PC-9 (cell line): Measurements from ENCODE around the gene F7. TPM values are rescaled to one million over a fixed set of nuclear protein-coding genes. Genes with fewer than 3 reads are reported as not detected.

ENCODE experiments used
- BruUV-seq: library from RNA; stranded (reverse); fragments of 400-500 nt; replicated peaks from 2 replicates; lab custom pipeline; 2021; lab: Mats Ljungman, UMichigan
- CTCF ChIA-PET: fragments of 300-600 bp; sonication (Branson Sonifier 250); formaldehyde crosslinking; loops from one replicate; lab custom pipeline; 2022; ENCODE audit warnings: antibody characterized with exemption; lab: Charles Lee
- POLR2A ChIA-PET: fragments of 300-600 bp; sonication (Branson Sonifier 250); formaldehyde crosslinking; loops from one replicate; lab custom pipeline; 2022; ENCODE audit warnings: antibody characterized with exemption; ENCODE audit not compliant: unreplicated experiment; lab: Charles Lee
- DNase-seq, 2 experiments: peaks; one replicate each; pipeline versions ENCODE4 v3.0.0 to v3.0.0-alpha.2; 2015 to 2022; ENCODE audit warnings: mixed read lengths in 1 of 2
- H2AFZ ChIP-seq: fragments of 200-600 bp; sonication (generic); 2 replicates; pipeline ENCODE4 v1.8.1; 2017; ENCODE audit warnings: antibody characterized with exemption
- H3F3A ChIP-seq: fragments of 200-600 bp; sonication (generic); 2 replicates; pipeline ENCODE4 v1.8.1; 2017; ENCODE audit warnings: antibody characterized with exemption, mild to moderate bottlenecking, low read depth; ENCODE audit not compliant: insufficient read depth
- H3K27ac ChIP-seq: fragments of 200-600 bp; sonication (generic); 2 replicates; pipeline ENCODE4 v1.6.1; 2016; ENCODE audit warnings: mixed run types
- H3K27me3 ChIP-seq: fragments of 200-600 bp; sonication (generic); 2 replicates; pipeline ENCODE4 v1.6.1; 2016; ENCODE audit warnings: low read depth, mixed run types; ENCODE audit not compliant: insufficient read depth
- H3K36me3 ChIP-seq: fragments of 200-600 bp; sonication (generic); 2 replicates; pipeline ENCODE4 v1.6.1; 2016; ENCODE audit warnings: low read depth, mixed run types
- H3K4me1 ChIP-seq: fragments of 200-600 bp; sonication (generic); replicated peaks from 2 replicates; pipeline ENCODE4 v1.6.1; 2016; ENCODE audit warnings: mixed run types; ENCODE audit not compliant: insufficient read depth
- H3K4me2 ChIP-seq: fragments of 200-600 bp; sonication (generic); 2 replicates; pipeline ENCODE4 v1.6.1; 2017; ENCODE audit warnings: mixed run types
- H3K4me3 ChIP-seq: fragments of 200-600 bp; sonication (generic); 2 replicates; pipeline ENCODE4 v1.6.1; 2016; ENCODE audit warnings: mixed run types
- H3K79me2 ChIP-seq: fragments of 200-600 bp; sonication (generic); 2 replicates; pipeline ENCODE4 v1.6.1; 2017; ENCODE audit warnings: low read depth, mixed run types
- H3K9me2 ChIP-seq: fragments of 200-600 bp; sonication (generic); 2 replicates; pipeline ENCODE4 v1.8.1; 2017; ENCODE audit warnings: mild to moderate bottlenecking; ENCODE audit not compliant: insufficient read depth
- H3K9me3 ChIP-seq: fragments of 200-600 bp; sonication (generic); 2 replicates; pipeline ENCODE4 v1.8.1; 2016; ENCODE audit warnings: low read depth; ENCODE audit not compliant: insufficient read depth
- H4K20me1 ChIP-seq: fragments of 200-600 bp; sonication (generic); 2 replicates; pipeline ENCODE4 v1.8.1; 2017; ENCODE audit not compliant: insufficient read depth
- EZH2 ChIP-seq: fragments of 200-600 bp; sonication (generic); IDR thresholded peaks from 2 replicates; pipeline ENCODE4 v1.8.0; 2017; ENCODE audit warnings: antibody characterized with exemption, low read depth
- intact Hi-C: fragments of 100-400 bp; cut with micrococcal nuclease; formaldehyde crosslinking; loops from one replicate; pipeline ENCODE4 v1.10.0; 2022; ENCODE audit not compliant: unreplicated experiment
- total RNA-seq: library from RNA; stranded (reverse); gene quantifications from 2 replicates; pipeline ENCODE4 v1.2.3, GENCODE V29; 2021
- TF ChIP-seq, protein P1 (sequence below): fragments of 200-600 bp; sonication (generic); conservative IDR thresholded peaks from 2 replicates; pipeline ENCODE4 v1.6.1; 2017; ENCODE audit warnings: mixed run types, antibody characterized with exemption, mild to moderate bottlenecking, moderate library complexity

F7 gene
- total RNA-seq, 1 experiment from 2014 or later = not detected

DNA sequence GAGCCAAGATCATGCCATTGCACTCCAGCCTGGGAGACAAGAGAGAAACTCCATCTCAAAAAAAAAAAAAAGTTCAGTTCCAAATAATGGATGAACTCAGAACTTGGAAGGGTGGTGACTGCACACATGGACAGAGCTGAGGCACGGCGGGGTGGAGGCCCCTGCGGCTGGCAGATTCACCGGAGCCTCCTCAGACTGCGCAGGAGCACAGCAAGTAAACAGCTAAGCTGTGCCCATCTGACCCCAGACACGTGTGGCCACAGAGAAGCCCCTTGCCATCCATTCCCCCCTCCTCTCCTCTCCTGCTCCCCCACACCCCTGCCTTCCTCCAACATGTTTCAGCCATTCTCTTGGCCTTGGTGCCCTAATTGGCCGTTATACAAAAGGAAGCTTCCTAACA lies 37.3 kb downstream of the F7 start:
- H3K79me2 ChIP-seq = no peaks in the 10 kb centered on the region
- no peaks in the 10 kb centered on the region for H3K4me1 ChIP-seq
- DNase-seq = no peak
- no peak overlapping the region for H2AFZ ChIP-seq
- H3K9me3 ChIP-seq = no peaks in the 10 kb centered on the region
- no peaks in the 10 kb centered on the region for H3F3A ChIP-seq
- H3K4me2 ChIP-seq = no peak overlapping the region
- H3K36me3 ChIP-seq = no peaks in the 10 kb centered on the region
- H3K27me3 ChIP-seq = peaks cover 84% of the 10 kb centered on the region
- intact Hi-C loops = no loop called here
- POLR2A ChIA-PET = interaction anchor here (0.6 kb wide), 1 partner anchor 83 kb away, joined by 3 read pairs; no protein-coding TSS in a partner anchor
- CTCF ChIA-PET = no interaction called here
- no TSS peak for BruUV-seq
- H3K9me2 ChIP-seq = no peaks in the 10 kb centered on the region
- no peak overlapping the region for H3K4me3 ChIP-seq
- H3K27ac ChIP-seq = no peak overlapping the region
- H4K20me1 ChIP-seq = no peaks in the 10 kb centered on the region
- TF ChIP-seq EZH2 = no peak
- TF ChIP-seq, protein P1, sequence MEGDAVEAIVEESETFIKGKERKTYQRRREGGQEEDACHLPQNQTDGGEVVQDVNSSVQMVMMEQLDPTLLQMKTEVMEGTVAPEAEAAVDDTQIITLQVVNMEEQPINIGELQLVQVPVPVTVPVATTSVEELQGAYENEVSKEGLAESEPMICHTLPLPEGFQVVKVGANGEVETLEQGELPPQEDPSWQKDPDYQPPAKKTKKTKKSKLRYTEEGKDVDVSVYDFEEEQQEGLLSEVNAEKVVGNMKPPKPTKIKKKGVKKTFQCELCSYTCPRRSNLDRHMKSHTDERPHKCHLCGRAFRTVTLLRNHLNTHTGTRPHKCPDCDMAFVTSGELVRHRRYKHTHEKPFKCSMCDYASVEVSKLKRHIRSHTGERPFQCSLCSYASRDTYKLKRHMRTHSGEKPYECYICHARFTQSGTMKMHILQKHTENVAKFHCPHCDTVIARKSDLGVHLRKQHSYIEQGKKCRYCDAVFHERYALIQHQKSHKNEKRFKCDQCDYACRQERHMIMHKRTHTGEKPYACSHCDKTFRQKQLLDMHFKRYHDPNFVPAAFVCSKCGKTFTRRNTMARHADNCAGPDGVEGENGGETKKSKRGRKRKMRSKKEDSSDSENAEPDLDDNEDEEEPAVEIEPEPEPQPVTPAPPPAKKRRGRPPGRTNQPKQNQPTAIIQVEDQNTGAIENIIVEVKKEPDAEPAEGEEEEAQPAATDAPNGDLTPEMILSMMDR = no peak

DNA sequence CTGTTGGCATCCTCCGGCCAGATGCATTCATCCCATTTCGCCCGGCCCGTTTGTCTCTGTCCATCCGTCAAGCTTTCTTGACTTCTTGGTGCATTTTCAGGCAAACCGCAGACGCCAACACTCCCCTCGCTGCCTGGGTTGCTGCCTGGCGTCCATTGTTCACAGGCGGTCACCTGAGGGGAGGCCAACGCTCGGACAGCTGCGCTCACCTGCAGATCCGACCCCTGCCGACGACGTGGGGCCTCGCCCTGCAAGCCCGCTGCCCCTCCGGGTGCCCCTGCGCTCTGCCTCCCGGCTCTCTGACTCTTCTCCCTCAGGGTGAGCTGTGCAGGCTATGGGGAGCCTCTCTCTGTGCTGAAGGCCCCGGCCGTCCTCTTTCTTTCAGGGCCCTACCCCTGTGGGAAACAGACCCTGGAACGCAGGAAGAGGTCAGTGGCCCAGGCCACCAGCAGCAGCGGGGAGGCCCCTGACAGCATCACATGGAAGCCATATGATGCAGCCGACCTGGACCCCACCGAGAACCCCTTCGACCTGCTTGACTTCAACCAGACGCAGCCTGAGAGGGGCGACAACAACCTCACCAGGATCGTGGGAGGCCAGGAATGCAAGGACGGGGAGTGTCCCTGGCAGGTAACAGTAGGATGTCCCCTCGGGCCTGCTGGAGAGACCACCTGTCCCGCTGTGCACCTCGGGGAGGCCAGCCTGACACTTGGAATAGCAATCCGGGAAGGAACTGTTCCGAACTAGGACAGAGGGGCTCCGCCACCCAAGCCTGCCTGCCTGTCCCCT lies 38.1 kb downstream of the F7 start:
- Histone ChIP-seq H2AFZ (no peak overlapping the region), H3K4me1 (no peaks in the 10 kb centered on the region), H3F3A (no peaks in the 10 kb centered on the region), H3K36me3 (no peaks in the 10 kb centered on the region), H3K4me2 (no peak overlapping the region), H4K20me1 (no peaks in the 10 kb centered on the region), H3K79me2 (no peaks in the 10 kb centered on the region), H3K27ac (no peak overlapping the region), H3K27me3 (peaks cover 76% of the 10 kb centered on the region), H3K9me2 (no peaks in the 10 kb centered on the region), H3K4me3 (no peak overlapping the region), H3K9me3 (no peaks in the 10 kb centered on the region)
- no TSS peak for BruUV-seq
- no peak for DNase-seq
- CTCF ChIA-PET = no interaction called here
- POLR2A ChIA-PET = interaction anchor here (0.6 kb wide), 1 partner anchor 84 kb away, joined by 3 read pairs; no protein-coding TSS in a partner anchor
- TF ChIP-seq EZH2 = no peak
- TF ChIP-seq, protein P1 = no peak
- intact Hi-C loops = no loop called here

DNA sequence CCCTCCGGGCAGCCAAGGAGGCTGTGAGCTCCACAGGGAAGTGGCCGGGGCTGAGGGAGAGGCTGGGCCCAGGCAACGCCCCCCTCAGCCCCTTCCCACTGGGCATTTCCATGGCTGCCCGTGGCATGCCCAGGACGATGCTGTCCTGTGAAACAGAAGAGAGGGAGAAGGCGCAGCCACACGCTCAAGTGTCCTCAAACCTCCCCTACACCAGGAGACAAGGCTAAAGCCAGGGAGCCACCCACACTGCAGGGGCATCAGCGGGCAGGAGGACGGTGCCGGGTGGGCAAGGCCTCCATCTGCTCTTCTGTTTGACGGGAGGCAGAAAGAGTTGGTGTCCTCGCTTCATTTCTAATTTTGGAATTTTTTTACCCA lies 38.7 kb downstream of the F7 start:
- H3K9me3 ChIP-seq = no peaks in the 10 kb centered on the region
- H3K27me3 ChIP-seq = peaks cover 70% of the 10 kb centered on the region
- ChIA-PET CTCF (no interaction called here), POLR2A (no interaction called here)
- no peaks in the 10 kb centered on the region for H3K36me3 ChIP-seq
- BruUV-seq = no TSS peak
- no peak overlapping the region for H3K4me3 ChIP-seq
- intact Hi-C loops = no loop called here
- DNase-seq = no peak
- no peaks in the 10 kb centered on the region for H3K79me2 ChIP-seq
- H2AFZ ChIP-seq = no peak overlapping the region
- H3F3A ChIP-seq = no peaks in the 10 kb centered on the region
- TF ChIP-seq, protein P1 = no peak
- no peak for TF ChIP-seq EZH2
- no peak overlapping the region for H3K4me2 ChIP-seq
- H4K20me1 ChIP-seq = no peaks in the 10 kb centered on the region
- H3K4me1 ChIP-seq = no peaks in the 10 kb centered on the region
- no peak overlapping the region for H3K27ac ChIP-seq
- H3K9me2 ChIP-seq = no peaks in the 10 kb centered on the region
